Middle frontal gyrus (tissue), 1 donor: ENCODE measurements around the gene SLC35A3.
"Not testable (repeated sequence)": the region's sequence is repeated elsewhere in the genome, so short reads cannot be mapped to it uniquely, and the experiment has no call there.

Experiments used
- DNase-seq: peaks from one replicate; pipeline ENCODE4 v3.0.0-alpha.2; 2015; ENCODE audit warnings: low spot score; ENCODE audit errors: extremely low spot score

Gene SLC35A3

GRCh38 chr1:100035214-100035613 is 65.4 kb downstream of the SLC35A3 start:
- DNase-seq: no peak

- no peak for DNase-seq
Observed at GRCh38 chr1:100036718-100037655, 67.2 kb downstream of the SLC35A3 start.

- no peak for DNase-seq
Observed at GRCh38 chr1:100037656-100037926, 67.8 kb downstream of the SLC35A3 start.

GRCh38 chr1:100037927-100038659 is 68.3 kb downstream of the SLC35A3 start:
- DNase-seq: peak; percentile 83

GRCh38 chr1:100038660-100039287 is 69.0 kb downstream of the SLC35A3 start:
- no peak for DNase-seq

- no peak for DNase-seq
Observed at GRCh38 chr1:100039591-100039990, 69.8 kb downstream of the SLC35A3 start.

- DNase-seq: no peak
Observed at GRCh38 chr1:100045206-100045605, 75.4 kb downstream of the SLC35A3 start.

GRCh38 chr1:100047235-100047708 is 77.5 kb downstream of the SLC35A3 start:
- DNase-seq: not testable (repeated sequence)

- DNase-seq: no peak
Observed at GRCh38 chr1:100050139-100050538, 80.3 kb downstream of the SLC35A3 start.

GRCh38 chr1:100051401-100051800 is 81.6 kb downstream of the SLC35A3 start:
- DNase-seq: no peak

- no peak for DNase-seq
Observed at GRCh38 chr1:100051893-100052292, 82.1 kb downstream of the SLC35A3 start.

GRCh38 chr1:100053119-100053518 is 83.3 kb downstream of the SLC35A3 start:
- no peak for DNase-seq

GRCh38 chr1:100053727-100054126 is 83.9 kb downstream of the SLC35A3 start:
- DNase-seq: no peak

- DNase-seq: no peak
Observed at GRCh38 chr1:100061681-100062080, 91.9 kb downstream of the SLC35A3 start.

- DNase-seq: no peak
Observed at GRCh38 chr1:100065183-100065968, 95.6 kb downstream of the SLC35A3 start.

- no peak for DNase-seq
Observed at GRCh38 chr1:100065969-100066227, 96.1 kb downstream of the SLC35A3 start.

- no peak for DNase-seq
Observed at GRCh38 chr1:100070201-100070939, 100.6 kb downstream of the SLC35A3 start.

GRCh38 chr1:100073531-100073930 is 103.7 kb downstream of the SLC35A3 start:
- no peak for DNase-seq

- DNase-seq: no peak
Observed at GRCh38 chr1:100074604-100075395, 105.0 kb downstream of the SLC35A3 start.

GRCh38 chr1:100075773-100076172 is 106.0 kb downstream of the SLC35A3 start:
- no peak for DNase-seq
